HG02588 (cell line): ENCODE data around the gene RNASEL.
"Not testable (repeated sequence)": the region's sequence is repeated elsewhere in the genome, so short reads cannot be mapped to it uniquely, and the experiment has no call there.

Experiments
- ATAC-seq: cut with Tn5 transposase; IDR thresholded peaks from one replicate; pipeline ENCODE4 v1.9.1; 2021; ENCODE audit warnings: mild to moderate bottlenecking, moderate library complexity; ENCODE audit not compliant: unreplicated experiment

RNASEL gene

DNA sequence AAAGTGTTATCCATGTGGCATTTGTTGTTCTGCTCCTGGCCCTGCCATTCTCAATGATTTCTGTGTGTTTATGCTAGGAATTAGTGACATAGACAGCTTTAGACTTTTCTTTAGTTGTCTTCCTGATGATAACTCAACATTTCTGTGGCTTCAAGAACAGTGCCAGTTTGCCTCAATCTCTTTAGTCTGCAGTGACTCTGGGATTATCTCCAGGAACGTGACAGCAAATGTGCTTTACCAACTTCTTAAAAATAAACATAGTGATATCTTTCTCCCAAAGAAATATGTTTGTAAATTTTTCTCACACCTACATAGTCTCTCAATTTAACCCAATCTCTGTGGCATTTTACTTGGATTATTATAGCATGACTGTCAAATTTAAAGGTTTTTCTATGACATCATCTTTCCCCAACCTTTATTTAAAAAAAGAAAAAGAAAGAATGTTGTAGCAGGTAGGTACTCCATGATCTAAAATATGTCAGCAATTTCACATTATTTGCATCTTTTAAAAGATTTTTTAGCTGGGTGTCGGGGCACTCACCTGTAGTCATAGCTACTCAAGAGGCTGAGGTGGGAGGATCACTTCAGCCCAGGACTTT lies 24.6 kb downstream of the RNASEL start:
- ATAC-seq = no peak

DNA sequence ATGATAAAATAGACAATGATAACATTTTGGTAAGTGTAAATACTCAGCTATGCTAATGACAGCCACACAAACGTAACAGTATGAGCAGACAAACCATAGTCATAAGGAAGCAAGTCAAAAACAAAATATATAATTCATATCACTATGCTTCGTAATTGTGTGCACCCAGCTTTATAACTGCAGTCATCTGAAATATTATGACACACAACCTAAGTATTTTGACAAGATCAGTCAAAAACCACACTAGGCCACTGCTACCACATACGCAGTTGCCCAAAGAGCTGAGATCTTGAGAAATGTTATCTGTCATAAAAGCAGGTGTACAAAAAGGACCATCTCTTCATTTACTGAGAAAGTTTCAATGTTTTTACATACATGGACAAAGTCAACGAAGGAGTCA lies 26.0 kb downstream of the RNASEL start:
- ATAC-seq = no peak

DNA sequence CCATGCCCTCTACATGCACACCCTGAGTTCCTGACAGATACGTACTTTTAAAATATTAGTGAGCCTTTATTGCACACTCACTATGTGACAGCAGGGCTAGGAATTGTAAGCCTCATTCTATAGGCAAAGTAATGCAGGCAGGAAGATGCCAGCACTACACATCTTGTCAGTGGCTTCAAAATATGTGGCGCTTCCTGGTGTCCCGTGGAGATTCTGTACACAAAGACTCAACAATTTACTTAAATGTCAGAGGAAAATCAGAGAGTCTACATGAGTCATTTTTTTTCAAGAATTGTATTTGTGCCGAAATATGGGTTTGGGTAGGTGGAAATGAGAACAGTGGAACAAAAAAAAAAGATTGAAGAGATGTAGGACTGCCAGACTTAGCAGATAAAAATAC lies 27.6 kb downstream of the RNASEL start:
- ATAC-seq = no peak

DNA sequence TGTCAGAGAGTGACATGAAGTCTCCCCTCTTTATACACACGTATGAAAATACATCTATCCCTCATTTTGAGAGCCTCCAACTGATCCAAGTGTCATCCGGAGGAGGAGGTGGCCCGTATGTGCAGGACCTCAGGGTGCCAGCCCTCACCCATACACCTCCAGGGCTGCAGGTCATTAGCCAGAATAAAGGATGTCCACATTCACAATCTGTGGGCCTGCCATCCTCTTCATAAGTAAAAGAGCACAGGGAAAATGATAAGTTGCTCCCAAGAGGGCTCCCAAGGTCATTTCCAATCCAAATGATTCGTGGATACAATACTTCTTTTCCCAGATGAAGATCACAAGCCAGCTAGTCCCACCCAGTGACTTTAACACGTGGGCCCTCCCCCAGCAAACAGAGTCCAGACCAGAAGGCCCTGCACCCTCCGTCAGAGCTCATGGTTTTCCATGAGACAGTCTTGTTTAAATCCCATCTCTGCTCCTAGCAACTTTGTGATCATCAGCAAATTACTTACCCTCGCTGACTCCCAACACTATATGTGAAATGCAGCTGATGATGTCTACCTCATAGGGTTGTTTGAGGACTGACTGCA lies 28.6 kb downstream of the RNASEL start:
- ATAC-seq = no peak

DNA sequence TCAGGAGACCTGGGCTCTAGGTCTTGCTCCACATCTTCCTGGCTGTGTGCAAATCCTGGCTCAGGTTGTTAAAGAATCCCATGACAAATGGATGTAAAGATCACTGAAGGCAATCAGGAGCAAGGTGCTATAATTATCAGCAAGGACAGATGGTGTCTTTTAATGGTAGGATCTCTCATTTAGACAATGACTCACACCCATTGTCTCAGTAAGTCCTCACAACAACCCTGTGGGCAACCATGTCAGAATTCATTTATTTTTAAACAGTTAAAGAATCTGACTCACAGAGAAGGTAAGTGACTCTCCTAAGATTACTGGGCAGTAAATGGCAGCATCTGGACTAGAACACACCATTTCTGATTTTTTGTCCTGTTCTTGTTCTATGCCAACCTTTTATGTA lies 32.8 kb downstream of the RNASEL start:
- ATAC-seq = no peak

DNA sequence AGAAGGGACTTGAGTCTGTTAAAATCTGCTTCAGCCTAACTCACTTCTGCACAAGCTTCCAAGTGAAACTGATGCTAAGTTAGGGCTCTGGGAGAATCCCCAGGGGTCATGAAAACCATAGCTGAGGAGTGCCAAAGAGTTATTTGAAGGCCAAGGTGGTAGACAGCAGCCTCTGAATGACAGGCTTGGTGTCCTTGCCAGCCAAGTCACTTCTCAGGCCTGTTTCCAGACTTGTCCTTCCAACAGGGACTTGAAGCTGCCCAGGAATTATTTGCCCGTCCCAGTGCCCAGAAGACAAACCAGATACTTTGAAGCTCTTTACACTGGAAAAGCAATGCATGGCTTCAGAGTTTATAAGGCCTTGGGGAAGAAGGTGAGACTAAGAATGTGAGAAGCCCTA lies 33.6 kb downstream of the RNASEL start:
- ATAC-seq = no peak

DNA sequence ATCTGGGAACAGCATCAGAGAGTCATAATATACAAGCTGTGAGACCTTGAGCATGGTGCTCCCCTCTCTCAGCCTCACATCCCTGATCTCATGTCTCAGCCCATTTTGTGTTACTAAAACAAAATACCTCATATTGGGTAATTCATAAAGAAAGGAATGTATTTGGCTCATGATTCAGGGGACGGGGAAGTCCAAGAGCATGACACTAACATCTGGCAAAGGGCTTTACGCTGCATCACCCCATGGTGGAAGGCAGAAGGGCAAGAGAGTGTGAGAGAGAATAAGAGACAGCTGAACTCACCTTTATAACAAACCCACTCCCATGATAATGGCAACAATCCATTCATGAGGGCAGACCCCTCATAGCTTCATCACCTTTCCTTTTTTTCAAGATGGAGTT lies 36.5 kb downstream of the RNASEL start:
- no peak for ATAC-seq

DNA sequence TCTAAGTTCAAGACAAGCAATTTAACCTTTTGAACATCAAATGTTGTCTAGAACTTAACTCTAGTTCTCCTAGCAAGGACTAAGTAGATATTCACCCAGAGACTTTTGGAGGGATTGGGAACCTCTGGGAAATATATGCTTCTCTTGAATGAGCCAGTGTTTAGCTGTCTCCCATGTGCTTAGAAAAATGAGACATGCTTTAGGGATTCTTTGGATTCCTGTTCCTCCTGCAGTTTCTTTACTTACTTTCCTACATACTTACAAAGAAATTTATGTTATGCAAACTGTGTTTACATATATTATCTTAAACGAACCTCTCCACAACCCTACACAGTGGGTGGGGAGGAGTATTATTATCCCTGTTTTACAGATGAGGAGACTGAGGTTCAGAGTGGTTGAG lies 39.2 kb downstream of the RNASEL start:
- no peak for ATAC-seq

DNA sequence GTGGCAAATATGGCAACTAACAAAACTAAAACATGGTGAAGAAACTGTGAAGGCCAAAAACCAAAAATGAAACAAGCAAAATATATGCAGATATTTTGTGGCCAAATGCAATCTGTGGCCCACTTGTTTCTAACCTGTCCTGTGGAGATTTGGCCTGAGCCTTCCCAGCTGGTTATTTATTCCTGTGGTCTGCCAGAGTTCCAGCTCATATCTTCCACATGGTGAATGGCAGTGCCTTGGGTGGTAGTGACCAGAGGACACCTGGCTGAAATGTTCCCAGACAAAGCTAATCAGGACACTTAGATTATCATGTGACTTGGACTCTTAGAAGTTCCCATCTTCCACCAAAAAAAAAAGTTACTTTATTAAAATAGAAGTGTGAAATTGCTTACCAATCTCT lies 39.7 kb downstream of the RNASEL start:
- ATAC-seq = no peak

DNA sequence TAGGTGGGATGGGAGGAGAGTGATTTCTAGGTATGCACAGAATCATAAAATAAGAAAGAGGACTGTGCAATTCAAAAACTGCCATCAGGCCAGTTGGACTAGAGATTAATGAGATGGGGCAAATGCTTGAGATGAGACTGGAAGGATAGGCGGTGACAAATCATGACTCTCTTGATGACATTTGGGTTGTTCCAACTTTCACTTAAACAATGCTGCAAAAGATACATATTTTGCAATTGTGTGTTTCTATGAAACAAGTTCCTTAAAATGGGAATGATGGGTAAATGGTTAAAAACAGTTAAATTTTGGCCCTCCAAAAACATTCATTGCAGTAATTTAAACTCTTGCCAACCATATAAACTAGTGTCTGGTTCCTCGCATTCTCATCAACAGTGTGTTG lies 55.2 kb downstream of the RNASEL start:
- no peak for ATAC-seq

DNA sequence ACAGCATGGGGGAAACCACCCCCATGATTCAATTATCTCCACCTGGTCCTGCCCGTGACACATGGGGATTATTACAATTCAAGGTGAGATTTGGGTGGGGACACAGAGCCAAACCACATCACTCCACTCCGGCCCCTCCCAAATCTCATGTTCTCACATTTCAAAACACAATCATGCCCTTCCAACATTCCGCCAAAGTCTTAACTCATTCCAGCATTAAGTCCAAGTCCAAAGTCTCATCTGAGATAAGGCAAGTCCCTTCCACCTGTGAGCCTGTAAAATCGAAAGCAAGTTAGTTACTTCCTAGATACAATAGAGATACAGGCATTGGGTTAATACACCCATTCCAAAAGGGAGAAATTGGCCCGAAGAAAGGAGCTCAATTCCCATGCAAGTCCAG lies 60.9 kb downstream of the RNASEL start:
- ATAC-seq = not testable (repeated sequence)

DNA sequence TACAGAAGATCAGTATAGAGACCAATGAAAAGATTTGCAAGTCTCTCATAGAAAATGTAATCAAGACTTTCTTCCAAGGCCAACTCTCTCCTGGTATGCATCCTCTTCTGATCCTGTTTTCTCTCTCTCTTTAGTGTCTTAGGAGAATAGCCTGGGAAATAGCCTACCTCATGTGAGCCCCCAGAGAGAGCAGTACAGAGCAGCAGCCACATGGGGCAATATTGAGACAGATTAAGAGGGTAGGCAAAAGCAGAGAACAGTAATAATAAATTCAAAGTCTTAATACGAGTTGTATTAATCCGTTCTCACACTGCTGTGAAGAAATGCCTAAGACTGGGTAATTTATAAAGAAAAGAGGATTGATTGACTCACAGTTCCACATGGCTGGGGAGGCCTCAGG lies 61.4 kb downstream of the RNASEL start:
- no peak for ATAC-seq

DNA sequence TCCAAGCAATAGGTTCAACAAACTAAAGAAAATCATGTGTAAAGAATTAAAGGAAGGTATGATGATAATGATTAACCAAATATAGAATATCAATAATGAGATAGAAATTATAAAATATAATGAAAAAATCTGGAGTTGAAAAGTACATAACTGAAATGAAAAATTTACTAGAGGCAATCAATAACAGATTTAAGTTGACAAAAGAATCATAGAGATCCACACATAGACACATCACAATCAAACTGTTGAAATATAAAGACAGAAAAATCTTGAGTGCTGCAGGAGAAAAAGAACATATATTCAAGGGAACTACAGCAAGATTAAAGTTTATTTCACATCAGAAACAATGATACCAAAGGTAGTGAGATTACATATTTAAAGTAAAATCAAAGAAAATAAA lies 63.7 kb downstream of the RNASEL start:
- no peak for ATAC-seq
